GM23248 (cell line): ENCODE results near the gene MYH7. TPM values are rescaled to one million over a fixed set of nuclear protein-coding genes. Genes with fewer than 3 reads are reported as not detected.
"Not testable (repeated sequence)": the region's sequence is repeated elsewhere in the genome, so short reads cannot be mapped to it uniquely, and the experiment has no call there.

Experiments used
- DNase-seq: peaks from one replicate; pipeline ENCODE4 v3.0.0-alpha.2; 2015
- H2AFZ ChIP-seq: fragments of 200-600 bp; sonication (generic); 2 replicates; pipeline ENCODE4 v1.6.1; 2016; ENCODE audit warnings: antibody characterized with exemption
- H3F3A ChIP-seq: fragments of 200-600 bp; sonication (generic); 2 replicates; pipeline ENCODE4 v1.6.1; 2016; ENCODE audit warnings: mild to moderate bottlenecking, antibody characterized with exemption, mixed run types; ENCODE audit not compliant: insufficient read depth
- H3K27ac ChIP-seq: fragments of 200-600 bp; sonication (generic); 2 replicates; pipeline ENCODE4 v1.5.1; 2016; ENCODE audit warnings: mild to moderate bottlenecking
- H3K27me3 ChIP-seq: fragments of 200-600 bp; sonication (generic); replicated peaks from 2 replicates; pipeline ENCODE4 v1.6.1; 2016; ENCODE audit warnings: mild to moderate bottlenecking; ENCODE audit not compliant: insufficient read depth
- H3K36me3 ChIP-seq: fragments of 200-600 bp; sonication (generic); 2 replicates; pipeline ENCODE4 v1.6.1; 2016; ENCODE audit warnings: low read depth, mild to moderate bottlenecking
- H3K4me1 ChIP-seq: fragments of 200-600 bp; sonication (generic); 2 replicates; pipeline ENCODE4 v1.6.1; 2016; ENCODE audit warnings: mild to moderate bottlenecking; ENCODE audit not compliant: insufficient read depth
- H3K4me2 ChIP-seq: fragments of 200-600 bp; sonication (generic); one replicate; pipeline ENCODE4 v1.6.1; 2016; ENCODE audit warnings: mild to moderate bottlenecking; ENCODE audit not compliant: unreplicated experiment
- H3K4me3 ChIP-seq: fragments of 200-600 bp; sonication (generic); 2 replicates; pipeline ENCODE4 v1.5.1; 2016; ENCODE audit warnings: mild to moderate bottlenecking
- H3K79me2 ChIP-seq: fragments of 200-600 bp; sonication (generic); 2 replicates; pipeline ENCODE4 v1.6.1; 2016; ENCODE audit warnings: mild to moderate bottlenecking; ENCODE audit not compliant: insufficient read depth
- H3K9ac ChIP-seq: fragments of 200-600 bp; sonication (generic); 2 replicates; pipeline ENCODE4 v1.6.1; 2016; ENCODE audit warnings: mild to moderate bottlenecking
- H3K9me2 ChIP-seq: fragments of 200-600 bp; sonication (generic); 2 replicates; pipeline ENCODE4 v1.6.1; 2016; ENCODE audit warnings: mixed run types, mild to moderate bottlenecking, moderate library complexity; ENCODE audit not compliant: insufficient read depth
- H3K9me3 ChIP-seq: fragments of 200-600 bp; sonication (generic); one replicate; pipeline ENCODE4 v1.6.1; 2017; ENCODE audit warnings: low read depth
- H4K20me1 ChIP-seq: fragments of 200-600 bp; sonication (generic); 2 replicates; pipeline ENCODE4 v1.6.0; 2016; ENCODE audit not compliant: insufficient read depth
- EZH2 ChIP-seq: fragments of 200-600 bp; sonication (generic); IDR thresholded peaks from 2 replicates; pipeline ENCODE4 v1.6.1; 2018; ENCODE audit warnings: antibody characterized with exemption, mild to moderate bottlenecking; ENCODE audit not compliant: insufficient read depth, poor library complexity, severe bottlenecking
- EZH2phosphoT487 ChIP-seq: fragments of 200-600 bp; sonication (generic); IDR thresholded peaks from 2 replicates; pipeline ENCODE4 v1.6.1; 2018; ENCODE audit warnings: antibody characterized with exemption, moderate library complexity, mild to moderate bottlenecking, low read depth; ENCODE audit not compliant: insufficient read depth
- WGBS, 2 experiments: methylation state at CpG; one replicate each; pipeline ENCODE4 v1.1.6; 2015 to 2017; ENCODE audit warnings: low lambda C conversion rate in 2 of 2, low coverage in 1 of 2; ENCODE audit errors: missing lambda C conversion rate in 2 of 2; 5-methylcytosine and 5-hydroxymethylcytosine counted together
- in situ Hi-C: fragments of 300-500 bp; cut with MboI; formaldehyde crosslinking; loops from 2 replicates; pipeline ENCODE4 v1.15.0; 2020
- polyA plus RNA-seq: library from polyadenylated mRNA; unstranded; fragments of >200 nt; fragmentation: Nextera tagmentation; extraction: Ambion mirVana; gene quantifications from 2 replicates; pipeline ENCODE4 v1.2.1, GENCODE V29; 2016
- total RNA-seq: library from RNA; depleted of rRNA; stranded (reverse); fragments of >200 nt; shearing (Covaris generic); gene quantifications from 2 replicates; pipeline ENCODE4 v1.2.3, GENCODE V29; 2014

The MYH7 gene
- total and polyA plus RNA-seq, 2 experiments from 2014 or later, result not detected

GRCh38 chr14:23389396-23389795, 46.1 kb downstream of the MYH7 start:
- no peak overlapping the region for H3K27ac ChIP-seq
- 47 to 54% methylated on average over 11 to 12 of the region's 12 CpGs for WGBS, 2 experiments
- no peak overlapping the region for H2AFZ ChIP-seq
- no peaks in the 10 kb centered on the region for H3K9me2 ChIP-seq
- in situ Hi-C loops, result no loop called here
- H3K9me3 ChIP-seq, result no peaks in the 10 kb centered on the region
- no peak overlapping the region for H3K9ac ChIP-seq
- H3K4me2 ChIP-seq, result no peak overlapping the region
- no peak overlapping the region for H3K4me3 ChIP-seq
- H3K36me3 ChIP-seq, result no peaks in the 10 kb centered on the region
- TF ChIP-seq EZH2phosphoT487, result no peak
- TF ChIP-seq EZH2, result no peak
- no peaks in the 10 kb centered on the region for H3K4me1 ChIP-seq
- H4K20me1 ChIP-seq, result no peaks in the 10 kb centered on the region
- H3K79me2 ChIP-seq, result no peaks in the 10 kb centered on the region
- no peaks in the 10 kb centered on the region for H3F3A ChIP-seq
- no peak for DNase-seq
- peaks cover 37% of the 10 kb centered on the region for H3K27me3 ChIP-seq

- H3K9me2 ChIP-seq, result no peaks in the 10 kb centered on the region
- no peak for TF ChIP-seq EZH2
- TF ChIP-seq EZH2phosphoT487, result no peak
- no peak overlapping the region for H3K4me2 ChIP-seq
- H3K4me1 ChIP-seq, result no peaks in the 10 kb centered on the region
- no peak overlapping the region for H3K4me3 ChIP-seq
- peaks cover 37% of the 10 kb centered on the region for H3K27me3 ChIP-seq
- H3K79me2 ChIP-seq, result no peaks in the 10 kb centered on the region
- no peak for DNase-seq
- H3K9me3 ChIP-seq, result no peaks in the 10 kb centered on the region
- no peak overlapping the region for H3K27ac ChIP-seq
- H4K20me1 ChIP-seq, result no peaks in the 10 kb centered on the region
- H2AFZ ChIP-seq, result no peak overlapping the region
- H3K9ac ChIP-seq, result no peak overlapping the region
- H3F3A ChIP-seq, result no peaks in the 10 kb centered on the region
- WGBS, 2 experiments, result 58 to 81% methylated on average over 2 to 8 of the region's 8 CpGs
- no peaks in the 10 kb centered on the region for H3K36me3 ChIP-seq
- in situ Hi-C loops, result no loop called here
Observed at GRCh38 chr14:23388996-23389395, 46.5 kb downstream of the MYH7 start.

GRCh38 chr14:23387916-23388882, 47.3 kb downstream of the MYH7 start:
- no peaks in the 10 kb centered on the region for H3K36me3 ChIP-seq
- no peak overlapping the region for H2AFZ ChIP-seq
- in situ Hi-C loops, result no loop called here
- H3K9me2 ChIP-seq, result no peaks in the 10 kb centered on the region
- no peak overlapping the region for H3K9ac ChIP-seq
- no peak overlapping the region for H3K4me2 ChIP-seq
- no peaks in the 10 kb centered on the region for H3F3A ChIP-seq
- no peaks in the 10 kb centered on the region for H3K9me3 ChIP-seq
- no peaks in the 10 kb centered on the region for H3K4me1 ChIP-seq
- 63 to 69% methylated on average over 21 to 26 of the region's 26 CpGs for WGBS, 2 experiments
- TF ChIP-seq EZH2, result no peak
- no peak for TF ChIP-seq EZH2phosphoT487
- no peak overlapping the region for H3K27ac ChIP-seq
- H3K4me3 ChIP-seq, result no peak overlapping the region
- no peaks in the 10 kb centered on the region for H4K20me1 ChIP-seq
- no peaks in the 10 kb centered on the region for H3K79me2 ChIP-seq
- H3K27me3 ChIP-seq, result peaks cover 31% of the 10 kb centered on the region
- DNase-seq, result no peak

- Histone ChIP-seq H3F3A (no peaks in the 10 kb centered on the region), H2AFZ (no peak overlapping the region), H3K27me3 (peaks cover 27% of the 10 kb centered on the region), H3K36me3 (no peaks in the 10 kb centered on the region), H3K4me2 (no peak overlapping the region), H3K4me3 (no peak overlapping the region), H3K27ac (no peak overlapping the region), H3K79me2 (no peaks in the 10 kb centered on the region), H3K9ac (no peak overlapping the region), H3K4me1 (no peaks in the 10 kb centered on the region), H3K9me2 (no peaks in the 10 kb centered on the region), H4K20me1 (no peaks in the 10 kb centered on the region), H3K9me3 (no peaks in the 10 kb centered on the region)
- in situ Hi-C loops, result no loop called here
- 62 to 71% methylated on average over 1 of the region's 1 CpG for WGBS, 2 experiments
- TF ChIP-seq EZH2phosphoT487 (no peak), EZH2 (no peak)
- no peak for DNase-seq
Observed at GRCh38 chr14:23386999-23387398, 48.5 kb downstream of the MYH7 start.

GRCh38 chr14:23386266-23386657, 49.2 kb downstream of the MYH7 start:
- H3K4me2 ChIP-seq, H3K9me3 ChIP-seq, H3K27ac ChIP-seq, H3K4me1 ChIP-seq, H3K79me2 ChIP-seq, H3K4me3 ChIP-seq, H2AFZ ChIP-seq, H4K20me1 ChIP-seq, H3K9me2 ChIP-seq, H3F3A ChIP-seq, in situ Hi-C loops, DNase-seq, H3K9ac ChIP-seq, H3K36me3 ChIP-seq: not testable (repeated sequence)
- WGBS, 2 experiments, result 59 to 73% methylated on average over 14 to 17 of the region's 17 CpGs
- peaks cover 26% of the 10 kb centered on the region for H3K27me3 ChIP-seq
